Measurements from ENCODE around the gene SESN3.

DNA sequence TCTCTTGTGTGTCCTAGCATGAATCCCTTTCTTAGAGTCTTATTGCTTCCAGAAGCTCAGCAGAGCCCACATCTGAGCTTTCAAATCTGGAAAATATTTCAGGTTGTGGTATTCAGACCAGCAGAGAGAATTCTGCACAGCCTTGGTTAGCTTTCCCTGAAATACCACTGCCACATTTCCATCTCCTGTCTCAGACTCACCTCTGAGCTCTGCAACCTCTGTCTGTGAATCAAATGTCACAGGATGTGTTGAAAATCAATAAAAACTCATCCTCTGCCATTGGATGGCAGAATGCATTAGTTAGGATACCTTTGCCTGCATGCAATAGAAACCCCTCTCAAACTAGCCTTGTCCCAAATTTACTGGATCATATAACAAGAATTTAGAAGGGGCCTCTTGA lies 93.7 kb downstream of the SESN3 start:
- no peak for TF ChIP-seq POLR2AphosphoS5 (IDR thresholded peaks at IDR 0.05; ENCODE audit: low read depth)
- TF ChIP-seq CTCF (IDR thresholded peaks at IDR 0.05; ENCODE audit: insufficient read depth, low read length) = no peak
- no peak for TF ChIP-seq SPI1 (IDR thresholded peaks at IDR 0.05; ENCODE audit: borderline replicate concordance, low read depth)
- TF ChIP-seq, protein P1, sequence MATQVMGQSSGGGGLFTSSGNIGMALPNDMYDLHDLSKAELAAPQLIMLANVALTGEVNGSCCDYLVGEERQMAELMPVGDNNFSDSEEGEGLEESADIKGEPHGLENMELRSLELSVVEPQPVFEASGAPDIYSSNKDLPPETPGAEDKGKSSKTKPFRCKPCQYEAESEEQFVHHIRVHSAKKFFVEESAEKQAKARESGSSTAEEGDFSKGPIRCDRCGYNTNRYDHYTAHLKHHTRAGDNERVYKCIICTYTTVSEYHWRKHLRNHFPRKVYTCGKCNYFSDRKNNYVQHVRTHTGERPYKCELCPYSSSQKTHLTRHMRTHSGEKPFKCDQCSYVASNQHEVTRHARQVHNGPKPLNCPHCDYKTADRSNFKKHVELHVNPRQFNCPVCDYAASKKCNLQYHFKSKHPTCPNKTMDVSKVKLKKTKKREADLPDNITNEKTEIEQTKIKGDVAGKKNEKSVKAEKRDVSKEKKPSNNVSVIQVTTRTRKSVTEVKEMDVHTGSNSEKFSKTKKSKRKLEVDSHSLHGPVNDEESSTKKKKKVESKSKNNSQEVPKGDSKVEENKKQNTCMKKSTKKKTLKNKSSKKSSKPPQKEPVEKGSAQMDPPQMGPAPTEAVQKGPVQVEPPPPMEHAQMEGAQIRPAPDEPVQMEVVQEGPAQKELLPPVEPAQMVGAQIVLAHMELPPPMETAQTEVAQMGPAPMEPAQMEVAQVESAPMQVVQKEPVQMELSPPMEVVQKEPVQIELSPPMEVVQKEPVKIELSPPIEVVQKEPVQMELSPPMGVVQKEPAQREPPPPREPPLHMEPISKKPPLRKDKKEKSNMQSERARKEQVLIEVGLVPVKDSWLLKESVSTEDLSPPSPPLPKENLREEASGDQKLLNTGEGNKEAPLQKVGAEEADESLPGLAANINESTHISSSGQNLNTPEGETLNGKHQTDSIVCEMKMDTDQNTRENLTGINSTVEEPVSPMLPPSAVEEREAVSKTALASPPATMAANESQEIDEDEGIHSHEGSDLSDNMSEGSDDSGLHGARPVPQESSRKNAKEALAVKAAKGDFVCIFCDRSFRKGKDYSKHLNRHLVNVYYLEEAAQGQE (IDR thresholded peaks at IDR 0.05; ENCODE audit: insufficient replicate concordance, low read depth) = no peak

Measured in HL-60 (cell line).